HG02884 (cell line): ENCODE measurements around the gene SYPL1.

ENCODE experiments used
- ATAC-seq: cut with Tn5 transposase; IDR thresholded peaks from one replicate; pipeline ENCODE4 v1.9.1; 2021; ENCODE audit warnings: mild to moderate bottlenecking, moderate library complexity; ENCODE audit not compliant: unreplicated experiment

Gene SYPL1

DNA sequence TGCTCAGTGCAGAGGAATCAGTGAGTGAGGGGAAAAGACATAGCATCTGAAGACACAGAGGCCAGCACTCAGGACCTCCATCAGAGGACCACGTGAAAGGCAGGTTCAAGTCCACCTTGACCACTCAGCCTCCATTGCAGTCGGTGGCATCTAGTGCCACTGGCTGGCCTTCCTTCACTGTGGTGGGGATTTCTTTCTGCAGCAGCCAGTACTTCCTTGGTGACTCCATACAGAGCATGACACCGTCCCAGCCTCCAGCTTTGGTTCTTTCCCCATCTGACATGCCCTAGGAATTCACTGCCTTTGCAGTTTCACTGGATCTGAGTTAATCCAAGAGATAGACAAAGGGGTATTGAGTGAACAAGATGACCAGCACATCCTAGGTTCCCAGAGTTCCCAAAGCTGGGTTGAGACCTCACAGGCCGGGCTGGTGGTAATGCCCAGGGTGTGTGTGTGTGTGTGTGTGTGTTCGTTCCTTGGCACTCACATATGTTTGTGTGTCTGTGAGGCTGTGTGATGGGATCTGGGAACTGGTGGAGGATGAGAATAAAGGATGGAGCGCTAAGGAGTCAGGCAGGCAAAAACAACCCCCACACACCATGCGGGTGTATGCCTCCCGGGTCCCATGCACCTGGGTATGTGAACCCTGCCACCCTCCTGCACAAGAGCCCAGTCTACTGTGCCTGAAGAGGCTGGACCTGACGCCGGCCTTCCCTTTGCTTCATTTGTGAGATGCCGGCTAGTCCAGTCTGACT lies 57.8 kb downstream of the SYPL1 start:
- no peak for ATAC-seq

DNA sequence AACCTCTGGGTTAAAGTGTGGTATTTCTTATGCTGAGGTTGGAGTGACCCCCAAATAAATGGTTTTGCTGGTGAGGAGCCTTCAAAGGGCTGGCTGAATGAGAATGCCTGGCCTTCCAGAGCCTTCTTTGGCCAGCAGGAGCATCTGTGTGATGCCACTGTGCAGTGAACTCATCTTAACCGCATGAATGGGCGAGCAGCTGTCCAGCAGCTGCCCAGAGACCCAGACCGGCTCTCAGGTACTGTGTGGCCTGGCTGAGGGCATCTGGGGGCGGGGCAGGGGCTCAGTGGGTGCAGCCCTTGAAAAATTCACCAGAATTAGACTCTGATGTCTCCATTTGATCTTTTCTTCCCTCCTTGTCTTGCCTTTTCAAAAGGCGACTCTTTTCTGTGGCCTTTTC lies 59.0 kb downstream of the SYPL1 start:
- ATAC-seq = no peak

DNA sequence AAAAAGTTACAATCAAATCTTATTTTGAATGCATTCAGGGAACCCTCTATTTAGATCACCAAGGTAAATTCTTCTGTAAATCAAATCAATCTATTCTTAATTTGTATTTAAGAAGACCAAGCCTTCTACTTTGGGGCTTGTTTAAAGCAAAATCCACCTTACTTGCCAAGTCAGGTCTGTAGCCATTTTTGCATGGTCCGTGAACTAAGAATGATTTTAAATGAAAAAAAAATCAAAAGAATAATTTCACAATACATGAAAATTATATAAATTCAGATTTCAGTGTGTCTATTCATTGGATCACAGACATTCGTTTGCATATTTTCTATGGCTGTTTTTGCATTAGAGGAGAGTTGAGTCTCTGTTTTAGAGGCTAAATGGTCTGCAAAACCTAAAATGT lies 59.4 kb downstream of the SYPL1 start:
- no peak for ATAC-seq

DNA sequence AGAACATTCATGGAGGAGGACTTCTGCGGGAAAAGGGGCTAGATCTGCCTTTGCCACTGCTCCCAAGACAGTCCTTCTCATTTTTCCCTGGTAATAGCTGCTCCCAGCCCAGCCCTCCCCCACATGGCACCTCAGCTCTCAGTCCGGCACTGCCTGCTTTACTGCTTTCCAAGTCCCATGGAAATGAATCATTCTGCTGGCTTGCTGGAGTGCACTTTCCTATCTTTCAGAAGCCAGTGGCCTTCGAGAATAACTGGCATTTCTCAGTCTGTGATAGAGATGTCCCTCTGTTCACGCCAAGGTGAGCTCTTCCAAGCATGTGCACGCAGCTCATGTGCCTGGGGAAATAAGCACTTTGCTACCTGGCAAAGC lies 61.4 kb downstream of the SYPL1 start:
- no peak for ATAC-seq

DNA sequence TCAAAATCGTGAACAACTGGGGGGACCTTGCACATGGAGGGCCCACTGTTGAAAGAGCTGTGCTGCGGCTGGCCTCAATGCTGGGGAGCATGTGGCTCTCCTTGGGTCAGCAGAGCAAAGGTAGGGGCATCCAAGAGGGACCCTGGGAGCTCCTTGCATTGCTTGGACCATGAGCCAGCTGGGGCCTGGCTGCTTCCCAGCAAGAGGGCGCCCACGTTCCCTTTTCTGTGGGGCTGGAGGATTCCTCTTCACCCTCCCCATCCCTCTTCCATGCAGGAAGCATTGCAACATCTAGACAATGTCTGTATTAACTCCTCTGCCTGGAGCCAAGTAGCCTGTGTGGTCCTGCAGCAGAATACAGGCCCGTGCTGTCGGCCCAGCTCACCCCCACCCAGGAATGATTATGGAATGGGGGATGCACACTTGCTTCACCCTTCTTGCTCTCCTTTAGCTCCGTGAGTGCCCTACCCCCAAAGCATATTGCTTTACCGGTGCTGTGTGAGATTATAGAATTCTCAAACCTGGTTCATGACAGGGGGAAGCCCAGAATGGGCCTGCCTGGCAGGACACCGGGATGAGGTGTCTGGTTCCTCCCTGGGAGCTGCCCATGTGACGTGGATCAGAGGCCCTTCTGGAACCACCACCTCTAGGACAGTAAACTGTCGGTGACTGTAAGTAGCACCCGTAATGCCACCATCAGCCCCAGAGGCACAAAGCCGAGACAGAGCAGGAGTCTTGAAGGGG lies 61.9 kb downstream of the SYPL1 start:
- no peak for ATAC-seq

DNA sequence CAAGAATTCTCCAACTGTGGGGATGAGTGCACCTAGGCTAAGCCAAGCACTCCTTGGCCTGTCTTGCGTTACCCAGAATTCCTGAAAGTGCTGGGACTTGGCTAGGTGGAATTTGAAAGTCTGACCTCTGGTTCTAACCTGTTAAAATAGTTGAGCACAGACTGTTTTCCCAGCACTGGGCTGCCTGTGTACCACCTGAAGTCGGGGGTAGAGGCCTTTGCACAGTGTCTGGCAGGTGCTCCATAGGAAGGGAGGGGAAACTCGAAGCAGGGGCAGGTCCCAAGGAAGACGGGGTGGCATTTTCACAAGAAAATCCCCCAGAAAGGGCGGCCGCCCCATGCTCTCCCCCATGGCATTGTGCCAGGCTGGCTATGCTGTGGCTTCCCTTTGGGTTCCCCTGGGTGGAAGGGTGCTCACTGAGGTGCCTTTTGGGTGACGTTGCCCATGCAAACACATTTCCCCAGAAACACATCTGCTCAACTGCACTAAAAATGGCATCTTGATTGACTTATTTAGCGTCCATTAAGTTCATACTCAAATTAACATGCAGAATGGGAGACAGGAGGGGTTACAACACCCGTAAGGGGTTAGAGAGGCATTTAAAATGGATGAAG lies 62.9 kb downstream of the SYPL1 start:
- no peak for ATAC-seq

DNA sequence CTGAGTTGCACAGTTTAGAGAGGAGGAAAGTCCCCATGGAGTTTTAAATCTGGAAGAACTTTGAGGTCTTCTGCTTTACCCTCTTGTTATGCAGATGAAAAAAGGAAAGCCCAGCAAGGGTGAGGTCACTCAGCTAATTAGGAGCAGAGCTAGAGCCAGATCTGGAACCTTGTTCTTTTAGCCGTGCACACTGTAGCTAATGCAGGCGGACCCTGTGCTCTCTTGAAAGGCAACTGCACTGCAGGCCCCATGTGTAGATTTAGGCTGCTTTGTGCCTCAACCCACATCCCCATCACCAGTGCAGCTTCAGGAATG lies 63.4 kb downstream of the SYPL1 start:
- no peak for ATAC-seq

DNA sequence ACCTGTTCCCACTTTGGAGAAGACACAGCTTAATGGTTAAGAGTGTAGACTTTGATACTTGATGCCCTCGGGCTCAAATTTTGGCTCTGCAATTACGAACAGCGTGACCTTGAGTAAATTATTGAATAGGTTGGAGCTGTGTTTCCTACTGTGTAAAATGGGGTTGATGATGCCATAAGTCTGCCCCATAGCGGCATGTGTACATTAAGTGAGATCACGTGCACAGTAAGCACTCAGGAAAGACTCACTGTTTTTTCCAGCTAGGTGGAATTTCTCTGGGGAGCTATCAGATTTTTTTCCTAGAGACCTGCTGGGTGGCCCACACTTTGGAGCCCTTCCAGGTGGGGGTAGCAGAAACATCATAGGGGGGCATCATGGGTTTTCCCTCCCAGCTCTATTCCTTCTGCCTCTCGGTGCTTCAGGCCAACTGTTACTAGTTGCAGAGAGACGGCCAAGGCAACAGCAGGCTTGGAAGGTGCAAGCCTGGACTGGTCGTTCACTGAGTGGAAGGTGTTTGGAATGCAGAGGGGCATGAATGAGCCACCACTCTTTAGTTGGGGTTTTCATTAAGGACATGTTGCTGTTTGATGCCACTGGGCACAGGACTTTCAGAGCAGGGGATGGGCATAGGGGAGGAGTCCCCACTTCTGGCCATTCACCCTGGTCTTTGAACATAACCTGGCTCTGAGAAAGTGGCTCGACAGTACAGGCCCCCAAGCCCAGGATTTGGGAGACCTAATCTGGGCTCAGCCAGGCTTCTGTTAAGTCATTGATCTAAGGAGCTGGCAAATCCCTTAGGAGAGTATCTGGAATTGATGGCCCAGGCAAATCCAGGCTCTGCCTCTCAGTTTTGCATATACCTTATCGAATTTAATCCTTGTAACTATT lies 64.0 kb downstream of the SYPL1 start:
- no peak for ATAC-seq

DNA sequence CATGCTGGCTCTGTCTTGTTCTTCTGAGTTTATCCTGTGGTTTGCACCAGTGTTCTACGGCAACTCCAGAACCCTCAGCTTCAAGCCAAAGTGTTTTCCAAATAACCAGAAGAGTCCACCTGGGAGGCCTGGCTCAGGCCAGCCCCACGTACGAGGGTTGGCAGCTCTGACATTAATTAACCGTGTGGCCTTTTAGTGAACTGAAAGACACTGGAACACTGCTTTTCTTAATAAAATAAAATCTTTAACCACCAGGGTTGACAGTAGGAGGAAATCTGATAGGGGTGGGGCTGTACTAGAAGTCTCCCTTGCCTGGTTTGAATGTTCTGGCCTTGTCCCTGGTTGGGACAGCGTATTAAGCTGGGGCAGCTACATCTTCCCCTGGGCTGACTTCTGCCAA lies 64.9 kb downstream of the SYPL1 start:
- ATAC-seq = no peak

DNA sequence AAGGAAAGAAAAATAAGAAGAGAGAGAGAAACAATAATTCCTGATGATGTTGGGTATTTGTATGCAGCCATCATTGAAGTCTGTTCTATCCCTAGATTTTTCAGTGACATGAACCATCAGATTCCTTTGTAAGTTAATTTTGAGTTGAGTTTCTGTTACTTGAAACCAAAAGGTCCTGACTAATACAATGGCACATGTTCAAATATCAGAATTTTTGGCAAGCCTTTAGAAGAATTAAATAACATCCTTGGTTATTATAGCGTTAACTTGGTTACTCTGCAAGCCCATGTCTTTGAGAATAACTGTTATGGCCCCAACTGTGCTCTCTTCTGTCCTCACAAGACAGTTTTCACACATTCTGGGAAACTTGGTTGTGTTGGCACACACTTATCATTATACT lies 66.5 kb downstream of the SYPL1 start:
- no peak for ATAC-seq

DNA sequence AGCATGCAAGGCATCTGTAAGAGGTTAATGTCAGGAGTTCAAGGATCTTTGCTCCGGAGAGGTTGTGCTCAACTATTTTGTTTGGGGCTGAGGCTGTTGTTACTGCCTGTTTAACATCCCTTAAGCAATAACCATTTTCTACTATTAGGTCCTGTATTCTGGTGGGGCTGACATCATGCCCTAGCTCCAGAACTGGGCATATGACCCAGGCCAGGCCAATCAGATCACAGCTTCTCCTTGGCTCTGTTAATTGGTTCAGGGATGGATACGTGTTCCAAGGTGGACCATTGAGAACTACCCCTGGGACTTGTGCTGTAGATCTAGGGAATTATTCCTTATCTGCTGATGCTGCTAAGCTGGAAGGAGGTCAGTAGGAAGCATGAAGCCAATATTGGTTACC lies 67.0 kb downstream of the SYPL1 start:
- ATAC-seq = no peak

DNA sequence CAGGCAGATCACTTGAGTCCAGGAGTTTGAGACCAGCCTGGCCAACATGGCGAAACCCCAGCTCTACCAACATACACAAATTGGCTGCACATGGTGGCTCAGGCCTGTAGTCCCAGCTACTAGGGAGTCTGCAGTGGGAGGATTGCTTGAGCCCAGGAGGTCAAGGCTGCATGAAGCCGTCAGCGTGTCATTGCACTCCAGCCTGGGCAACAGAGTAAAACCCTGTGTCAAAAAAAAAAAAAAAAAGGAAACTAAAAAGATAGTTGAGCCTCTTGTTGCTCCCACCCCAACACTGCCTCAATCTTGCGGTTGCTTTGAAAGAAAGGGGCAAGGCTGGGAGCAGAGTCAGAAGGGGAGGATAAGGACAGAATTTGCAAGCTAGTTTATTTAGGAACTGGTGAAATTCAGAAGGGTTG lies 69.9 kb downstream of the SYPL1 start:
- ATAC-seq = no peak

DNA sequence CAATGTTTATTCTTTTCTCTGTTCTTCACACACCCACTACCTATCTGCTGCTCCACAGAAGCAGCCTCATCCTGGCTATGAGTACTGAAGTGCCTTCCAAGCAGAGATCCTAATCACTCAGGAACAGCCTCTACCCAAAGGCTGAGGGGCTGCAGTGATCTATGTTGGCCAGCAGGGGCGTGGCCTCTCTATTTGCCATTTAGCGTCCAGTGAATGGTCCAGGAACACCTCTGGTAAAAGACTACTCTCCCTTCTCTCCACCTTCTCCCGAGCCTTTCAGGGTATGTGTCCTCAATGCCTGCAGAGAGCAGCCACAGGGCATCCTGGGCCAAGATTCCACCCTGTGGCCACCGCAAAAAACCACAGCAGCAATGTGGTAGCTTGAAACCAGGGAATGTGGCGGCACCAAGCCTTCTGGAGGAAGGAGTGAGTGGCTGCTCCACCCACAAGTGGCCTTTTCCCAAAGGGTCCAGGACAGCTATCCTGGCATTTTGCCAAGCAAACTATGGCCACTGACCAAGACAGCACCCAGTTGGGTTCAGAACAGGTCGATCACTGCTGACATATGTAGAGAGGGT lies 70.9 kb downstream of the SYPL1 start:
- no peak for ATAC-seq
